Karpas-422 (cell line): Measurements from ENCODE around the gene PALD1. TPM values are rescaled to one million over a fixed set of nuclear protein-coding genes. Genes with fewer than 3 reads are reported as not detected.
A peak's percentile ranks its signal among the peaks of the same experiment; 100 is the strongest.

ENCODE experiments used
- DNase-seq: peaks from one replicate; pipeline ENCODE4 v3.0.0-alpha.2; 2015
- H2AFZ ChIP-seq: fragments of 200-600 bp; sonication (generic); 2 replicates; pipeline ENCODE4 v1.6.1; 2014; ENCODE audit warnings: antibody characterized with exemption, low read length, mixed read lengths
- H3K27ac ChIP-seq: fragments of 200-600 bp; sonication (generic); 2 replicates; pipeline ENCODE4 v1.5.1; 2014; ENCODE audit warnings: mild to moderate bottlenecking, low read length, moderate library complexity
- H3K27me3 ChIP-seq: fragments of 200-600 bp; sonication (generic); 2 replicates; pipeline ENCODE4 v1.6.1; 2014; ENCODE audit warnings: low read length, mixed read lengths
- H3K36me3 ChIP-seq: fragments of 200-600 bp; sonication (generic); 2 replicates; pipeline ENCODE4 v1.6.1; 2014; ENCODE audit warnings: low read length, mixed read lengths; ENCODE audit not compliant: insufficient read depth
- H3K4me1 ChIP-seq: fragments of 200-600 bp; sonication (generic); 2 replicates; pipeline ENCODE4 v1.6.1; 2014; ENCODE audit warnings: mild to moderate bottlenecking, low read length, mixed read lengths
- H3K4me2 ChIP-seq: fragments of 200-600 bp; sonication (generic); 2 replicates; pipeline ENCODE4 v1.6.1; 2014; ENCODE audit warnings: low read length, low read depth, mild to moderate bottlenecking; ENCODE audit not compliant: poor library complexity, severe bottlenecking
- H3K4me3 ChIP-seq: fragments of 200-600 bp; sonication (generic); 2 replicates; pipeline ENCODE4 v1.5.1; 2014; ENCODE audit warnings: mild to moderate bottlenecking, antibody characterized with exemption, low read length, mixed read lengths
- H3K79me2 ChIP-seq: fragments of 200-600 bp; sonication (generic); 2 replicates; pipeline ENCODE4 v1.6.1; 2014; ENCODE audit warnings: mild to moderate bottlenecking, low read length, mixed read lengths
- H3K9ac ChIP-seq: fragments of 200-600 bp; sonication (generic); 2 replicates; pipeline ENCODE4 v1.6.0; 2014; ENCODE audit warnings: low read length
- H3K9me2 ChIP-seq: fragments of 200-600 bp; sonication (generic), shearing (Covaris generic); replicated peaks from 2 replicates; pipeline ENCODE4 v1.6.0; 2014; ENCODE audit warnings: mild to moderate bottlenecking, low read length, moderate library complexity; ENCODE audit not compliant: insufficient read depth
- H3K9me3 ChIP-seq: fragments of 300-700, 200-600 bp; sonication (generic); 2 replicates; pipeline ENCODE4 v1.6.1; 2014; ENCODE audit warnings: low read length, mixed read lengths
- H4K20me1 ChIP-seq: fragments of 200-600 bp; sonication (generic); 2 replicates; pipeline ENCODE4 v1.6.1; 2014; ENCODE audit warnings: mild to moderate bottlenecking, antibody characterized with exemption, low read length, low read depth; ENCODE audit not compliant: insufficient read depth
- total RNA-seq: library from RNA; depleted of rRNA; stranded (reverse); fragments of >200 nt; shearing (Covaris generic); gene quantifications from 2 replicates; pipeline ENCODE4 v1.2.3, GENCODE V29; 2014; ENCODE audit warnings: low replicate concordance

The PALD1 gene
- total RNA-seq, 1 experiment from 2014 or later: 54.7 TPM

- H3K27ac ChIP-seq: no peak overlapping the region
- no peaks in the 10 kb centered on the region for H4K20me1 ChIP-seq
- H3K9me2 ChIP-seq: no peaks in the 10 kb centered on the region
- H3K27me3 ChIP-seq: no peaks in the 10 kb centered on the region
- peak; percentile 58 for DNase-seq
- H3K4me3 ChIP-seq: no peak overlapping the region
- H3K36me3 ChIP-seq: peaks cover 38% of the 10 kb centered on the region
- H3K4me1 ChIP-seq: no peaks in the 10 kb centered on the region
- H3K9me3 ChIP-seq: no peaks in the 10 kb centered on the region
- H3K4me2 ChIP-seq: no peak overlapping the region
- H3K9ac ChIP-seq: no peak overlapping the region
- no peaks in the 10 kb centered on the region for H3K79me2 ChIP-seq
- no peak overlapping the region for H2AFZ ChIP-seq
Observed at GRCh38 chr10:70540089-70540788, 61.7 kb downstream of the PALD1 start.

- Histone ChIP-seq H3K4me3 (no peak overlapping the region), H3K9ac (no peak overlapping the region), H3K27me3 (no peaks in the 10 kb centered on the region), H3K27ac (no peak overlapping the region), H3K36me3 (peaks cover 38% of the 10 kb centered on the region), H3K9me3 (no peaks in the 10 kb centered on the region), H3K4me2 (no peak overlapping the region), H4K20me1 (no peaks in the 10 kb centered on the region), H3K4me1 (no peaks in the 10 kb centered on the region), H3K9me2 (no peaks in the 10 kb centered on the region), H3K79me2 (no peaks in the 10 kb centered on the region), H2AFZ (no peak overlapping the region)
- no peak for DNase-seq
Observed at GRCh38 chr10:70540789-70541360, 62.3 kb downstream of the PALD1 start.

GRCh38 chr10:70541736-70542564, 63.4 kb downstream of the PALD1 start:
- Histone ChIP-seq H3K27ac (no peak overlapping the region), H3K36me3 (peaks cover 47% of the 10 kb centered on the region), H4K20me1 (no peaks in the 10 kb centered on the region), H3K27me3 (no peaks in the 10 kb centered on the region), H3K4me3 (no peak overlapping the region), H3K4me2 (no peak overlapping the region), H3K4me1 (no peaks in the 10 kb centered on the region), H3K79me2 (no peaks in the 10 kb centered on the region), H2AFZ (no peak overlapping the region), H3K9ac (no peak overlapping the region), H3K9me3 (no peaks in the 10 kb centered on the region), H3K9me2 (no peaks in the 10 kb centered on the region)
- DNase-seq: no peak

GRCh38 chr10:70542565-70542938, 64.0 kb downstream of the PALD1 start:
- H3K9ac ChIP-seq: no peak overlapping the region
- DNase-seq: no peak
- no peaks in the 10 kb centered on the region for H3K79me2 ChIP-seq
- H3K9me3 ChIP-seq: no peaks in the 10 kb centered on the region
- no peaks in the 10 kb centered on the region for H3K27me3 ChIP-seq
- no peak overlapping the region for H3K4me2 ChIP-seq
- no peaks in the 10 kb centered on the region for H3K9me2 ChIP-seq
- H3K4me1 ChIP-seq: no peaks in the 10 kb centered on the region
- H3K36me3 ChIP-seq: peaks cover 48% of the 10 kb centered on the region
- H3K4me3 ChIP-seq: no peak overlapping the region
- no peak overlapping the region for H2AFZ ChIP-seq
- H3K27ac ChIP-seq: no peak overlapping the region
- no peaks in the 10 kb centered on the region for H4K20me1 ChIP-seq

GRCh38 chr10:70543911-70544310, 65.3 kb downstream of the PALD1 start:
- Histone ChIP-seq H3K9ac (no peak overlapping the region), H3K4me1 (no peaks in the 10 kb centered on the region), H3K9me3 (no peaks in the 10 kb centered on the region), H3K4me2 (no peak overlapping the region), H3K79me2 (no peaks in the 10 kb centered on the region), H3K9me2 (no peaks in the 10 kb centered on the region), H3K36me3 (peaks cover 42% of the 10 kb centered on the region), H3K27me3 (no peaks in the 10 kb centered on the region), H2AFZ (no peak overlapping the region), H3K27ac (no peak overlapping the region), H4K20me1 (no peaks in the 10 kb centered on the region), H3K4me3 (no peak overlapping the region)
- DNase-seq: no peak

- Histone ChIP-seq H3K9me2 (no peaks in the 10 kb centered on the region), H3K4me2 (no peak overlapping the region), H3K36me3 (peaks cover 40% of the 10 kb centered on the region), H3K9me3 (no peaks in the 10 kb centered on the region), H3K27ac (no peak overlapping the region), H3K79me2 (no peaks in the 10 kb centered on the region), H3K4me1 (no peaks in the 10 kb centered on the region), H2AFZ (no peak overlapping the region), H3K27me3 (no peaks in the 10 kb centered on the region), H4K20me1 (no peaks in the 10 kb centered on the region), H3K9ac (no peak overlapping the region), H3K4me3 (no peak overlapping the region)
- no peak for DNase-seq
Observed at GRCh38 chr10:70544431-70545340, 66.1 kb downstream of the PALD1 start.

- Histone ChIP-seq H3K79me2 (0 out of 2 replicates have a peak, but pooled peaks cover 4% of the 10 kb centered on the region), H3K9me3 (no peaks in the 10 kb centered on the region), H3K27me3 (no peaks in the 10 kb centered on the region), H3K4me2 (no peak overlapping the region), H3K4me3 (no peak overlapping the region), H4K20me1 (peaks cover 4% of the 10 kb centered on the region; the same call in 1 of the 2 replicates), H2AFZ (no peak overlapping the region), H3K9me2 (no peaks in the 10 kb centered on the region), H3K36me3 (peaks cover 44% of the 10 kb centered on the region), H3K9ac (no peak overlapping the region), H3K4me1 (no peaks in the 10 kb centered on the region), H3K27ac (no peak overlapping the region)
- DNase-seq: no peak
Observed at GRCh38 chr10:70546584-70546983, 68.0 kb downstream of the PALD1 start.
